Measurements from ENCODE around the gene SZT2.

Gene SZT2

GRCh38 chr1:43465505-43466067 is 75.9 kb downstream of the SZT2 start:
- Histone ChIP-seq H3K27ac (ENCODE audit: low read depth, low read length) (no peak overlapping the region), H3K36me3 (ENCODE audit: control insufficient read depth, low read length) (no peaks in the 10 kb centered on the region), H3K9me2 (replicated peaks; ENCODE audit: control insufficient read depth, low read length) (no peaks in the 10 kb centered on the region), H3K79me2 (ENCODE audit: control insufficient read depth, low read length) (no peaks in the 10 kb centered on the region), H3K4me2 (ENCODE audit: low read length) (no peak overlapping the region), H3K4me3 (ENCODE audit: low read length) (no peak overlapping the region), H3K27me3 (ENCODE audit: control insufficient read depth, low read length) (peaks cover 15% of the 10 kb centered on the region), H3K9me3 (ENCODE audit: control insufficient read depth, insufficient read depth, low read length) (no peaks in the 10 kb centered on the region), H3K4me1 (ENCODE audit: control insufficient read depth, low read length) (no peaks in the 10 kb centered on the region), H4K20me1 (ENCODE audit: control insufficient read depth, insufficient read depth, low read depth, low read length) (no peaks in the 10 kb centered on the region), H3F3A (ENCODE audit: control insufficient read depth, insufficient read depth) (no peaks in the 10 kb centered on the region)
- TF ChIP-seq CTCF (IDR thresholded peaks at IDR 0.05; ENCODE audit: low read depth, low read length, poor library complexity, severe bottlenecking) = no peak
- no peak for TF ChIP-seq EZH2phosphoT487 (IDR thresholded peaks at IDR 0.05; ENCODE audit: borderline replicate concordance, low read length)

GRCh38 chr1:43466403-43466802 is 76.7 kb downstream of the SZT2 start:
- Histone ChIP-seq H3K9me2 (replicated peaks; ENCODE audit: control insufficient read depth, low read length) (no peaks in the 10 kb centered on the region), H3K4me2 (ENCODE audit: low read length) (no peak overlapping the region), H4K20me1 (ENCODE audit: control insufficient read depth, insufficient read depth, low read depth, low read length) (no peaks in the 10 kb centered on the region), H3K36me3 (ENCODE audit: control insufficient read depth, low read length) (no peaks in the 10 kb centered on the region), H3K4me3 (ENCODE audit: low read length) (no peak overlapping the region), H3K79me2 (ENCODE audit: control insufficient read depth, low read length) (no peaks in the 10 kb centered on the region), H3F3A (ENCODE audit: control insufficient read depth, insufficient read depth) (no peaks in the 10 kb centered on the region), H3K9me3 (ENCODE audit: control insufficient read depth, insufficient read depth, low read length) (no peaks in the 10 kb centered on the region), H3K27me3 (ENCODE audit: control insufficient read depth, low read length) (peaks cover 15% of the 10 kb centered on the region), H3K27ac (ENCODE audit: low read depth, low read length) (no peak overlapping the region), H3K4me1 (ENCODE audit: control insufficient read depth, low read length) (no peaks in the 10 kb centered on the region)
- no peak for TF ChIP-seq EZH2phosphoT487 (IDR thresholded peaks at IDR 0.05; ENCODE audit: borderline replicate concordance, low read length)

- no peaks in the 10 kb centered on the region for H3K36me3 ChIP-seq (ENCODE audit: control insufficient read depth, low read length)
- H3K27me3 ChIP-seq (ENCODE audit: control insufficient read depth, low read length) = peaks cover 15% of the 10 kb centered on the region; the same call in 1 of the 2 replicates
- no peaks in the 10 kb centered on the region for H3K9me3 ChIP-seq (ENCODE audit: control insufficient read depth, insufficient read depth, low read length)
These were observed 78.7 kb downstream of the SZT2 start for GRCh38 chr1:43468414-43468813.

More at GRCh38 chr1:43468414-43468813, 78.7 kb downstream of the SZT2 start:
- H3F3A ChIP-seq (ENCODE audit: control insufficient read depth, insufficient read depth) = no peaks in the 10 kb centered on the region
- H3K27ac ChIP-seq (ENCODE audit: low read depth, low read length) = no peak overlapping the region
- no peak overlapping the region for H3K4me3 ChIP-seq (ENCODE audit: low read length)
- H4K20me1 ChIP-seq (ENCODE audit: control insufficient read depth, insufficient read depth, low read depth, low read length) = no peaks in the 10 kb centered on the region
- H3K4me2 ChIP-seq (ENCODE audit: low read length) = no peak overlapping the region
- H3K4me1 ChIP-seq (ENCODE audit: control insufficient read depth, low read length) = no peaks in the 10 kb centered on the region
- no peaks in the 10 kb centered on the region for H3K79me2 ChIP-seq (ENCODE audit: control insufficient read depth, low read length)
- no peaks in the 10 kb centered on the region for H3K9me2 ChIP-seq (replicated peaks; ENCODE audit: control insufficient read depth, low read length)
- no peak for TF ChIP-seq EZH2phosphoT487 (IDR thresholded peaks at IDR 0.05; ENCODE audit: borderline replicate concordance, low read length)
- no peak for TF ChIP-seq CTCF (IDR thresholded peaks at IDR 0.05; ENCODE audit: low read depth, low read length, poor library complexity, severe bottlenecking)

All from DOHH2 (cell line).